B cell (primary cell): ENCODE data around the gene UBE2O.

Experiments
- CTCF ChIP-seq: fragments of 200-600 bp; IDR thresholded peaks from one replicate; pipeline ENCODE4 v1.8.0; 2022; ENCODE audit warnings: antibody characterized with exemption, mild to moderate bottlenecking
- EZH2 ChIP-seq: IDR thresholded peaks from 2 replicates; pipeline ENCODE4 v1.6.1; 2012; ENCODE audit warnings: borderline replicate concordance, low read depth, mild to moderate bottlenecking, moderate library complexity, low read length; ENCODE audit not compliant: insufficient read depth, poor library complexity, severe bottlenecking

GRCh38 chr17:76438906-76439305, 14.0 kb downstream of the UBE2O start:
- TF ChIP-seq CTCF (no peak), EZH2 (no peak)
